Endothelial cell (in vitro differentiated cells): ENCODE measurements around the gene ADARB2. TPM values are rescaled to one million over a fixed set of nuclear protein-coding genes. Genes with fewer than 3 reads are reported as not detected.

Experiments used
- DNase-seq: peaks from one replicate; pipeline ENCODE4 v3.0.0; 2021; ENCODE audit warnings: low spot score
- H3K27ac Mint-ChIP-seq: one replicate; pipeline ENCODE4 v1.8.0; 2021; ENCODE audit warnings: mixed read lengths, inconsistent platforms; ENCODE audit not compliant: unreplicated experiment
- H3K27me3 Mint-ChIP-seq: one replicate; pipeline ENCODE4 v1.8.0; 2021; ENCODE audit warnings: mild to moderate bottlenecking, moderate library complexity, mixed read lengths, inconsistent platforms; ENCODE audit not compliant: unreplicated experiment
- H3K36me3 Mint-ChIP-seq: one replicate; pipeline ENCODE4 v1.8.0; 2021; ENCODE audit warnings: mild to moderate bottlenecking, low read depth, mixed read lengths, inconsistent platforms; ENCODE audit not compliant: unreplicated experiment
- H3K4me1 Mint-ChIP-seq: one replicate; pipeline ENCODE4 v1.8.0; 2021; ENCODE audit warnings: mild to moderate bottlenecking, mixed read lengths, inconsistent platforms; ENCODE audit not compliant: unreplicated experiment
- H3K4me3 Mint-ChIP-seq: one replicate; pipeline ENCODE4 v1.8.0; 2021; ENCODE audit warnings: mild to moderate bottlenecking, mixed read lengths, inconsistent platforms; ENCODE audit not compliant: unreplicated experiment
- H3K9me3 Mint-ChIP-seq: one replicate; pipeline ENCODE4 v1.8.0; 2021; ENCODE audit warnings: mixed read lengths, inconsistent platforms; ENCODE audit not compliant: unreplicated experiment
- total RNA-seq: library from RNA; stranded (reverse); fragmentation: NEBNext Ultra II Directional; extraction: Animal tissue kit (Norgen Biotek cat#: 25700); gene quantifications from one replicate; pipeline ENCODE4 v1.2.1, GENCODE V29; 2021; ENCODE audit not compliant: unreplicated experiment
- TF ChIP-seq, protein P1 (sequence below): fragments of 200-600 bp; sonication (generic); IDR thresholded peaks from one replicate; pipeline ENCODE4 v1.5.0; 2021; ENCODE audit warnings: antibody characterized with exemption; ENCODE audit not compliant: unreplicated experiment

ADARB2 gene
- total RNA-seq, 1 donor from 2014 or later = 54.9 TPM

DNA sequence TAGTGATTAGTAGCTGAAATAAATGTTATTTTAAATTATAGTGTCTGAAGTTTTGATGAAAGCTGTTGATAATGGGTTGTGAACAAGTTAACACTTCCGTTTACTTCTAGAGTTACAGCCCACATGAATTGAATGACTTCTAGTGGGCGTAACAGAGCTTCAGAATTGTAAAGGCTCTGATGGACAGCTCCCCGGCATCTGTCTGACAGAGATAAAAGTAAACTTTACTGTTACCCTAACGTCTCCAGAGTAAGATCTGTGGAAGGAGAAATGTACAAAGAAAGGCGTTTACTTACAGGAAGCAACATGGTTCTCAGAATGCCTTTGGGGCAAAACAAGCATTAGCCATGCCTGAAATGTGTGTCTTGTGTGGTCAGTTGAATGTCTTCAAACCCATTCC, 124.4 kb downstream of the ADARB2 start:
- H3K9me3 Mint-ChIP-seq = no peaks in the 10 kb centered on the region
- no peak overlapping the region for H3K27ac Mint-ChIP-seq
- TF ChIP-seq, protein P1, sequence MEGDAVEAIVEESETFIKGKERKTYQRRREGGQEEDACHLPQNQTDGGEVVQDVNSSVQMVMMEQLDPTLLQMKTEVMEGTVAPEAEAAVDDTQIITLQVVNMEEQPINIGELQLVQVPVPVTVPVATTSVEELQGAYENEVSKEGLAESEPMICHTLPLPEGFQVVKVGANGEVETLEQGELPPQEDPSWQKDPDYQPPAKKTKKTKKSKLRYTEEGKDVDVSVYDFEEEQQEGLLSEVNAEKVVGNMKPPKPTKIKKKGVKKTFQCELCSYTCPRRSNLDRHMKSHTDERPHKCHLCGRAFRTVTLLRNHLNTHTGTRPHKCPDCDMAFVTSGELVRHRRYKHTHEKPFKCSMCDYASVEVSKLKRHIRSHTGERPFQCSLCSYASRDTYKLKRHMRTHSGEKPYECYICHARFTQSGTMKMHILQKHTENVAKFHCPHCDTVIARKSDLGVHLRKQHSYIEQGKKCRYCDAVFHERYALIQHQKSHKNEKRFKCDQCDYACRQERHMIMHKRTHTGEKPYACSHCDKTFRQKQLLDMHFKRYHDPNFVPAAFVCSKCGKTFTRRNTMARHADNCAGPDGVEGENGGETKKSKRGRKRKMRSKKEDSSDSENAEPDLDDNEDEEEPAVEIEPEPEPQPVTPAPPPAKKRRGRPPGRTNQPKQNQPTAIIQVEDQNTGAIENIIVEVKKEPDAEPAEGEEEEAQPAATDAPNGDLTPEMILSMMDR = no peak
- H3K36me3 Mint-ChIP-seq = no peaks in the 10 kb centered on the region
- H3K4me3 Mint-ChIP-seq = no peak overlapping the region
- peaks cover 7% of the 10 kb centered on the region for H3K4me1 Mint-ChIP-seq
- H3K27me3 Mint-ChIP-seq = peaks cover 1% of the 10 kb centered on the region
- DNase-seq = no peak

DNA sequence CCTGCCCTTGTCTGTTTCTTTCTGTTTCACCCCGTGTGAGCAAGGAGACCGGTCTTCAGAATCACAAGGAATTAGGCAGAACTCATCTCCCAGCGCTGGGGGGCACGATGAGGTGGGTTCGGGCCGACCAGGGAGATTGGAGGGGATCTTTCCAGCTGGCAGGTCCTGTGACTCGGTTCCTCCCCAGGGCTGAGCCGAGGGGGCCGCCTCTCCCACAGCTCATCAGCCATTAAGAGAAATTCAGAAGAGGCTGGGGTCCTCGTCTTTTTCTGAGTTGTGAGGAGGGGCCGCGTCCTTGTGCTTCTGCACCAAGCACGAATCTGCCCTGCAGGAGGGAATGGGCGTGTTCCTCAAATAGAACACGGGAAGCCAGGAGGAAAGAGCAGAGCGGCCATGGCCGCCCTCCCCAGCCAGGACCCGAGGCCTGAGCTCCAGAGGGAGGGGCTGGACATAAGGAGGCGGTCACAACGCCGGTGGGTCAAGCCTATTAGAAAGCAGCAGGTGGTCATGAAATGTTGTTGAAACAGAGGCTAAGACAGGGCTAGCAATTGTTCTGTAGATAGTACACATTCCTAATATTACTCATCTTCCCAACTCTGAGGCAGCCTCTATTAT, 125.3 kb downstream of the ADARB2 start:
- no peaks in the 10 kb centered on the region for H3K36me3 Mint-ChIP-seq
- H3K27ac Mint-ChIP-seq = no peak overlapping the region
- no peaks in the 10 kb centered on the region for H3K9me3 Mint-ChIP-seq
- peaks cover 1% of the 10 kb centered on the region for H3K27me3 Mint-ChIP-seq
- H3K4me3 Mint-ChIP-seq = no peak overlapping the region
- H3K4me1 Mint-ChIP-seq = peaks cover 7% of the 10 kb centered on the region
- no peak for DNase-seq
- TF ChIP-seq, protein P1 = no peak

DNA sequence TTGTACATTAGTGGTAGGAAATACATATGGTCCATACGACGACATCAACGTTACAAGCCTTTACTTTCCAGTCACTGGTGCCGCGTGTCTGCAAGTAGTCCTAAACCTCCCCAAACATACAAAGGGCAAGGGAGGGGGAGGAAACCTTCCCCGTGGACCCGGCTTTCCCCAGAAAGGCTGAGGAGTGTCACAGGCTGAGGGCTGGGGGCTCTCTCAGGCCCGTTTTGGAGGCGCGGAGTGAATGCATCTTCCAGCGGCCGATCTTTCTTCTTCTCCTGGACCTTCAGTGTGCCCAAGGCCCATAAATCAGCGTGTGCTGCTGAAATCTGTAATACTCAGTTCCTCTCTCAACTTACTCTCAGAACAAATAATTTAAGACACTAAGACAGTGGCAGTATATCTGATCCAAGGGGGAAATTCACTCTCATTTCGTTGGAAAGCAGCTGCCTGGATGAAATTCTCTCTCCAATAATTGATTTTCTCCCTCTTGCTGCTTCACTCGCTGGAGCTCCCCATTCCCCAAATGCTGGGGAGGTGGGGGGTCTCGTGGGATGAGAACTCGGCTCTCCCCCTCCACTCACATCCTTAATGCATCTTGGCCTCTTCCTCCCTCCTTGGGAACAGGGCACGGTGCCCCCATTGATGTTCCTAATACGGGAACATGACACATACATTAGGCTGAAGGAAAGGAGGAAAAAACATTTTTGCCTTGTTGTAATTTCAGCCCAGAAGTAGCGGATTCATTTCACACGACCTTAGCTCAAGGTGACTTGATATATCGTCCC, 126.1 kb downstream of the ADARB2 start:
- no peak overlapping the region for H3K27ac Mint-ChIP-seq
- peaks cover 4% of the 10 kb centered on the region for H3K4me1 Mint-ChIP-seq
- TF ChIP-seq, protein P1 = no peak
- no peaks in the 10 kb centered on the region for H3K9me3 Mint-ChIP-seq
- no peak overlapping the region for H3K4me3 Mint-ChIP-seq
- peaks cover 1% of the 10 kb centered on the region for H3K27me3 Mint-ChIP-seq
- H3K36me3 Mint-ChIP-seq = no peaks in the 10 kb centered on the region
- DNase-seq = no peak

DNA sequence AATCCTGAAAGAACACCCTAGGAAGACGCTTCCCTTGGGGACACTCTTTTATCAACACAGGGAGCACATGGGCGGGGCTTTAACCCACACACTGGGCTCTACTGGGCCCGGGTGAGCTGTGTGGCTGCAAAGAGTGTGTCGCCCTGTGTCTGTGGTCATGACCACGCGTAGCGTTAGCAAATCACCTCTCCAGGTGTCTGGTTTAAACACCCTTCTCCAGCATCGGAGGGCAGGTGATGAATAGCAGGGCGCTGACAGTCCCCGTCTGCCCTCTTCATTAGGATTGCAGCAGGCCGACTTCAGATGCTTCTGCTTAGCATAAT, 127.7 kb downstream of the ADARB2 start:
- Mint-ChIP-seq H3K4me1 (peaks cover 4% of the 10 kb centered on the region), H3K4me3 (no peak overlapping the region), H3K36me3 (no peaks in the 10 kb centered on the region), H3K27ac (no peak overlapping the region), H3K27me3 (peaks cover 1% of the 10 kb centered on the region), H3K9me3 (no peaks in the 10 kb centered on the region)
- TF ChIP-seq, protein P1 = no peak
- no peak for DNase-seq
